Measurements from ENCODE around the gene GFRA1.

Gene GFRA1

GRCh38 chr10:116024271-116024878, 248.6 kb downstream of the GFRA1 start:
- no peaks in the 10 kb centered on the region for H3K4me1 ChIP-seq
- H3K4me3 ChIP-seq (ENCODE audit: low read depth, low read length): no peak overlapping the region
- no peaks in the 10 kb centered on the region for H3K36me3 ChIP-seq
- DNase-seq: no peak
- H3K9me3 ChIP-seq: no peaks in the 10 kb centered on the region
- no peak for TF ChIP-seq CTCF (IDR thresholded peaks at IDR 0.05; ENCODE audit: low read depth, low read length)
- no peaks in the 10 kb centered on the region for H3K27me3 ChIP-seq

- Histone ChIP-seq H3K9me3 (no peaks in the 10 kb centered on the region), H3K27me3 (no peaks in the 10 kb centered on the region), H3K4me1 (no peaks in the 10 kb centered on the region), H3K36me3 (no peaks in the 10 kb centered on the region), H3K4me3 (ENCODE audit: low read depth, low read length) (no peak overlapping the region)
- TF ChIP-seq CTCF (IDR thresholded peaks at IDR 0.05; ENCODE audit: low read depth, low read length): no peak
- no peak for DNase-seq
Observed at GRCh38 chr10:116017405-116017804, 255.6 kb downstream of the GFRA1 start.

GRCh38 chr10:116015583-116016333, 257.2 kb downstream of the GFRA1 start:
- Histone ChIP-seq H3K9me3 (no peaks in the 10 kb centered on the region), H3K4me3 (ENCODE audit: low read depth, low read length) (no peak overlapping the region), H3K4me1 (no peaks in the 10 kb centered on the region), H3K27me3 (no peaks in the 10 kb centered on the region), H3K36me3 (no peaks in the 10 kb centered on the region)
- no peak for DNase-seq
- no peak for TF ChIP-seq CTCF (IDR thresholded peaks at IDR 0.05; ENCODE audit: low read depth, low read length)

GRCh38 chr10:116014871-116015582, 258.0 kb downstream of the GFRA1 start:
- TF ChIP-seq CTCF (IDR thresholded peaks at IDR 0.05; ENCODE audit: low read depth, low read length): no peak
- Histone ChIP-seq H3K4me3 (ENCODE audit: low read depth, low read length) (no peak overlapping the region), H3K4me1 (no peaks in the 10 kb centered on the region), H3K36me3 (no peaks in the 10 kb centered on the region), H3K9me3 (no peaks in the 10 kb centered on the region), H3K27me3 (no peaks in the 10 kb centered on the region)
- DNase-seq: no peak

- DNase-seq: no peak
- H3K27me3 ChIP-seq: no peaks in the 10 kb centered on the region
- TF ChIP-seq CTCF (IDR thresholded peaks at IDR 0.05; ENCODE audit: low read depth, low read length): no peak
- no peaks in the 10 kb centered on the region for H3K36me3 ChIP-seq
- no peaks in the 10 kb centered on the region for H3K9me3 ChIP-seq
- no peaks in the 10 kb centered on the region for H3K4me1 ChIP-seq
- no peak overlapping the region for H3K4me3 ChIP-seq (ENCODE audit: low read depth, low read length)
Observed at GRCh38 chr10:116014326-116014725, 258.7 kb downstream of the GFRA1 start.

GRCh38 chr10:116011929-116012328, 261.1 kb downstream of the GFRA1 start:
- Histone ChIP-seq H3K4me3 (ENCODE audit: low read depth, low read length) (no peak overlapping the region), H3K4me1 (no peaks in the 10 kb centered on the region), H3K27me3 (no peaks in the 10 kb centered on the region), H3K36me3 (no peaks in the 10 kb centered on the region), H3K9me3 (no peaks in the 10 kb centered on the region)
- DNase-seq: no peak
- no peak for TF ChIP-seq CTCF (IDR thresholded peaks at IDR 0.05; ENCODE audit: low read depth, low read length)

Data from BE2C (cell line).